HG02763 (cell line): Measurements from ENCODE around the gene KRT7.

Experiments
- ATAC-seq: cut with Tn5 transposase; IDR thresholded peaks from one replicate; pipeline ENCODE4 v1.9.1; 2021; ENCODE audit warnings: mild to moderate bottlenecking, moderate library complexity; ENCODE audit not compliant: unreplicated experiment

KRT7 gene

DNA sequence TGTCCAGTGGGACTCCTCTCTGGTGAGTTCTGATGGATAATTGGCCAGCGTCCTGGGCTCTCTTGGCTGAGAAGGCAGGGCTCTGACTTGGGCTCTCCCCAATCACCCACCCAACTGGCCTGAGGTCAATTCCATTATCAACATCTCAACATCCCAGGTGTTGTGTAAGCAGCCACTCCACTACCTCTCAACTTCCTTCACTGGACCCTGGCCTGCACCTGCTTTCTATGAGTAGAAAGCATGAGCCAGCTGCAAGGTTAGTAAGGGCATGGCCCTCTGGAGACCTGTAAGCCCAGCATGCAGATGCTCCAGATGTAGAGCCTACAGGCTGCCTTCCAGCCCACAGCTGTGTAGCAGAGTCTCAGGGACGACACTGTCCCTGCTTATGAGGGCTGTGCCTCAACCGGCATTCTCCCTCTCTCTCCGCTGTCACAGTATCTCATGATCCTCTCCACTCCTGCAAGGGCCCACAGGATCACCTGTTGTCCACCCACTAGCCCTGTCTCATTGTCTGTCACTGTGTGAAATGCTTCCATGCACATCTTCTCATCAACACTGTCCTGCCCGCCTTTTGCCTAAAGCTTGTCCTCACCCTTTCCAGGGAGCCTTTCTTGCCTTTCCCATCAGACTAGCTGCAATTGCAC lies 63.7 kb downstream of the KRT7 start:
- no peak for ATAC-seq
